Hematopoietic multipotent progenitor cell treated with erythropoietin and hydrocortisone succinate and interleukin-3 and kit ligand, for 17 days (in vitro differentiated cells): ENCODE measurements around the gene CELF1.

Experiments
- DNase-seq: peaks from one replicate; pipeline ENCODE4 v3.0.0-alpha.2; 2015; ENCODE audit warnings: low spot score

The CELF1 gene

DNA sequence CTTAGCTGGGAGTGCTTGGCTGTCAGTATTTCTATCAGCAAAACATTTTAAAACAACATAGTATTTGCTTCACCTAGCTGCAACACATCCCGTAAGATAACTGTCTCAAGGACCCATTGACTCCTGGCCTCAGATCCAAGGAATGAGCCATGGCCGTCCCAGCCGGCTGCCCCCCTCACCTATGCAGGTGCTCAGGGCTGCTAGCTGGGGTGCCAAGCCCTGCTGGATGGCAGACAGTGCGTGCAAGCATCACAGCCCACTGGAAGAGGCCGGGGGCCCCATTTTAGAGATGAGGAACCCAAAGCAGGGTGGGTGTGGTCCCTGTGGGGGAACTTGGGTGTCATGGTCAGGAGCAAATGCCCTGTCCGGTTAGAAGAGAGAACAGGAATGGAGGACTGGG is 135.2 kb downstream of the CELF1 start:
- no peak for DNase-seq

DNA sequence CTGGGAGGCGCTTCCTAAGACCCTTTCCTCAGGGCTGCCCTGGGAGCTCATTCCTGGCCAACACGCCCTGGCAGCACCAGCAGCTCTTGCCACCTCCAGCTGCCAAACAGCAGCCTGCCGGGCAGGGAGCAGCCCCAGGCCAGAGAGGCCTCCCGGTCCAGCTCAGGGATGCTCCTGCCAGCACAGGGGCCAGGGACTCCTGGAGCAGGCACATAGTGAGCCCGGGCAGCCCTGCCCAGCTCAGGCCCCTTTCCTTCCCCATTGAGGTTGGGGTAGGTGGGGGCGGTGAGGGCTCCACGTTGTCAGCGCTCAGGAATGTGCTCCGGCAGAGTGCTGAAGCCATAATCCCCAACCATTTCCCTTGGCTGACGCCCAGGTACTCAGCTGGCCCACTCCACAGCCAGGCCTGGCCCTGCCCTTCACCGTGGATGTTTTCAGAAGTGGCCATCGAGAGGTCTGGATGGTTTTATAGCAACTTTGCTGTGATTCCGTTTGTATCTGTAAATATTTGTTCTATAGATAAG is 136.9 kb downstream of the CELF1 start:
- DNase-seq: no peak
